Loucy (cell line): ENCODE data around the gene EPHA6.

Experiments used
- H2AFZ ChIP-seq: fragments of 200-600 bp; sonication (generic); 2 replicates; pipeline ENCODE4 v1.6.0; 2016; ENCODE audit warnings: antibody characterized with exemption, mild to moderate bottlenecking, low read length, moderate library complexity
- H3F3A ChIP-seq: fragments of 200-600 bp; 2 replicates; pipeline ENCODE4 v1.6.0; 2016; ENCODE audit warnings: antibody characterized with exemption, low read depth, mild to moderate bottlenecking
- H3K27me3 ChIP-seq: fragments of 200-600 bp; sonication (generic); 2 replicates; pipeline ENCODE4 v1.6.1; 2014; ENCODE audit warnings: low read length, mild to moderate bottlenecking; ENCODE audit not compliant: insufficient read depth, poor library complexity, severe bottlenecking
- H3K36me3 ChIP-seq: fragments of 200-600 bp; sonication (generic); 2 replicates; pipeline ENCODE4 v1.6.1; 2016; ENCODE audit warnings: low read length; ENCODE audit not compliant: insufficient read depth
- H3K4me1 ChIP-seq: fragments of 200-600 bp; sonication (generic); 2 replicates; pipeline ENCODE4 v1.5.1; 2014; ENCODE audit warnings: low read length, mild to moderate bottlenecking; ENCODE audit not compliant: insufficient read depth, poor library complexity, severe bottlenecking
- H3K4me2 ChIP-seq: fragments of 200-600 bp; sonication (generic); 2 replicates; pipeline ENCODE4 v1.6.0; 2014; ENCODE audit warnings: antibody characterized with exemption, low read length, low read depth, mild to moderate bottlenecking; ENCODE audit not compliant: poor library complexity, severe bottlenecking
- H3K4me3 ChIP-seq: fragments of 200-600 bp; sonication (generic); 2 replicates; pipeline ENCODE4 v1.5.1; 2014; ENCODE audit warnings: low read length, mild to moderate bottlenecking, mixed read lengths; ENCODE audit not compliant: poor library complexity, severe bottlenecking
- H3K79me2 ChIP-seq: fragments of 200-600 bp; sonication (generic); 2 replicates; pipeline ENCODE4 v1.6.1; 2014; ENCODE audit warnings: low read length; ENCODE audit not compliant: insufficient read depth
- H3K9ac ChIP-seq: fragments of 200-600 bp; sonication (generic); 2 replicates; pipeline ENCODE4 v1.6.0; 2014; ENCODE audit warnings: mild to moderate bottlenecking, low read depth, low read length, moderate library complexity; ENCODE audit not compliant: poor library complexity, severe bottlenecking
- H3K9me2 ChIP-seq: fragments of 200-600 bp; sonication (generic); replicated peaks from 2 replicates; pipeline ENCODE4 v1.6.1; 2016; ENCODE audit warnings: low read depth, low read length, mixed read lengths
- H3K9me3 ChIP-seq: fragments of 200-600 bp; sonication (generic); 2 replicates; pipeline ENCODE4 v1.6.1; 2014; ENCODE audit warnings: mild to moderate bottlenecking, antibody characterized with exemption, low read length, low read depth; ENCODE audit not compliant: insufficient read depth
- H4K20me1 ChIP-seq: fragments of 200-600 bp; sonication (generic); 2 replicates; pipeline ENCODE4 v1.6.0; 2014; ENCODE audit warnings: antibody characterized with exemption, low read length, mild to moderate bottlenecking; ENCODE audit not compliant: insufficient read depth, poor library complexity, severe bottlenecking
- CTCF ChIP-seq: fragments of 200-600 bp; sonication (generic); conservative IDR thresholded peaks from 2 replicates; pipeline ENCODE4 v1.5.1; 2014; ENCODE audit warnings: mild to moderate bottlenecking, antibody characterized with exemption, low read length
- EZH2phosphoT487 ChIP-seq: fragments of 200-600 bp; IDR thresholded peaks from 2 replicates; pipeline ENCODE4 v1.6.1; 2018; ENCODE audit warnings: antibody characterized with exemption, mild to moderate bottlenecking, moderate library complexity, borderline replicate concordance

Gene EPHA6

GRCh38 chr3:96863129-96863740 lies 48.8 kb downstream of the EPHA6 start:
- H3K27me3 ChIP-seq: no peaks in the 10 kb centered on the region
- no peaks in the 10 kb centered on the region for H3K79me2 ChIP-seq
- H3K4me1 ChIP-seq: no peaks in the 10 kb centered on the region
- H4K20me1 ChIP-seq: no peaks in the 10 kb centered on the region
- no peaks in the 10 kb centered on the region for H3K36me3 ChIP-seq
- H3K9me2 ChIP-seq: no peaks in the 10 kb centered on the region
- no peaks in the 10 kb centered on the region for H3F3A ChIP-seq
- H2AFZ ChIP-seq: no peak overlapping the region
- TF ChIP-seq EZH2phosphoT487: no peak
- TF ChIP-seq CTCF: peak; percentile 64
- H3K9me3 ChIP-seq: no peaks in the 10 kb centered on the region
- H3K4me2 ChIP-seq: no peak overlapping the region
- H3K4me3 ChIP-seq: no peak overlapping the region
- no peak overlapping the region for H3K9ac ChIP-seq

GRCh38 chr3:96865605-96866004 lies 51.2 kb downstream of the EPHA6 start:
- H3F3A ChIP-seq: no peaks in the 10 kb centered on the region
- H3K36me3 ChIP-seq: no peaks in the 10 kb centered on the region
- no peaks in the 10 kb centered on the region for H3K9me3 ChIP-seq
- no peak overlapping the region for H3K4me3 ChIP-seq
- H3K9me2 ChIP-seq: no peaks in the 10 kb centered on the region
- H3K9ac ChIP-seq: no peak overlapping the region
- no peaks in the 10 kb centered on the region for H3K4me1 ChIP-seq
- no peak overlapping the region for H3K4me2 ChIP-seq
- no peak for TF ChIP-seq EZH2phosphoT487
- no peak overlapping the region for H2AFZ ChIP-seq
- H3K79me2 ChIP-seq: no peaks in the 10 kb centered on the region
- H4K20me1 ChIP-seq: no peaks in the 10 kb centered on the region
- H3K27me3 ChIP-seq: no peaks in the 10 kb centered on the region

- no peaks in the 10 kb centered on the region for H3F3A ChIP-seq
- H3K9me2 ChIP-seq: no peaks in the 10 kb centered on the region
- H3K4me1 ChIP-seq: no peaks in the 10 kb centered on the region
- no peaks in the 10 kb centered on the region for H4K20me1 ChIP-seq
- no peaks in the 10 kb centered on the region for H3K27me3 ChIP-seq
- no peak overlapping the region for H3K4me3 ChIP-seq
- H3K36me3 ChIP-seq: no peaks in the 10 kb centered on the region
- H3K4me2 ChIP-seq: no peak overlapping the region
- H2AFZ ChIP-seq: no peak overlapping the region
- TF ChIP-seq CTCF (no peak), EZH2phosphoT487 (no peak)
- no peaks in the 10 kb centered on the region for H3K79me2 ChIP-seq
- H3K9ac ChIP-seq: no peak overlapping the region
- H3K9me3 ChIP-seq: no peaks in the 10 kb centered on the region
These were observed 54.9 kb downstream of the EPHA6 start for GRCh38 chr3:96869316-96869715.

GRCh38 chr3:96877510-96877909 lies 63.1 kb downstream of the EPHA6 start:
- no peak overlapping the region for H3K9ac ChIP-seq
- no peaks in the 10 kb centered on the region for H4K20me1 ChIP-seq
- H3K36me3 ChIP-seq: no peaks in the 10 kb centered on the region
- H3K4me1 ChIP-seq: no peaks in the 10 kb centered on the region
- no peaks in the 10 kb centered on the region for H3K9me3 ChIP-seq
- no peaks in the 10 kb centered on the region for H3K27me3 ChIP-seq
- H3K79me2 ChIP-seq: no peaks in the 10 kb centered on the region
- no peak overlapping the region for H3K4me3 ChIP-seq
- no peak overlapping the region for H2AFZ ChIP-seq
- H3F3A ChIP-seq: no peaks in the 10 kb centered on the region
- TF ChIP-seq EZH2phosphoT487: no peak
- no peak for TF ChIP-seq CTCF
- H3K4me2 ChIP-seq: no peak overlapping the region
- H3K9me2 ChIP-seq: no peaks in the 10 kb centered on the region
